Measurements from ENCODE around the gene FAM174B.

- TF ChIP-seq EZH2phosphoT487 (conservative IDR thresholded peaks at IDR 0.05; ENCODE audit: low read length) (no peak), CTCF (IDR thresholded peaks at IDR 0.05; ENCODE audit: insufficient read depth, low read length, poor library complexity, severe bottlenecking) (no peak)
Measured at GRCh38 chr15:92627014-92627413, 28.6 kb downstream of the FAM174B start.

Data from SU-DHL-6 (cell line).